ENCODE measurements around the gene ANTXR1.

DNA sequence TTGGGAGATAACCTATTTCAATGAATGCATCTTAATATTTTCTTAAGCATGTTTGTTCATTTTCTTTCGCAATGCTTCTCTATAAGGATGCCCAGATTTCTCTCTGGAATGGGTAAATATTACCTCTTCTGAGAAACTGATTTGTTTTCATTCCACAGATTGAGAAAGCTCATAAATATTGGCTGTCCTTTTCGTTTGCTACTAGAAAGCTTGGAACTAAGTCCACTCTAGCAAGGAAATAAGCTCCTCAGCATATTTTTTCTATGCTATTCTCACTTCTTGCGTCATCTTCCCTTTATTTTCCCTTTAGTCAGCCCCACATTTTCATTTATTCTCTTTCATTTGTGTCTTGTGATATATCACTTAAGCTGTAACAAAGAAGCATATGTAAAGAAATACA is 76.3 kb downstream of the ANTXR1 start:
- TF ChIP-seq, protein P1, sequence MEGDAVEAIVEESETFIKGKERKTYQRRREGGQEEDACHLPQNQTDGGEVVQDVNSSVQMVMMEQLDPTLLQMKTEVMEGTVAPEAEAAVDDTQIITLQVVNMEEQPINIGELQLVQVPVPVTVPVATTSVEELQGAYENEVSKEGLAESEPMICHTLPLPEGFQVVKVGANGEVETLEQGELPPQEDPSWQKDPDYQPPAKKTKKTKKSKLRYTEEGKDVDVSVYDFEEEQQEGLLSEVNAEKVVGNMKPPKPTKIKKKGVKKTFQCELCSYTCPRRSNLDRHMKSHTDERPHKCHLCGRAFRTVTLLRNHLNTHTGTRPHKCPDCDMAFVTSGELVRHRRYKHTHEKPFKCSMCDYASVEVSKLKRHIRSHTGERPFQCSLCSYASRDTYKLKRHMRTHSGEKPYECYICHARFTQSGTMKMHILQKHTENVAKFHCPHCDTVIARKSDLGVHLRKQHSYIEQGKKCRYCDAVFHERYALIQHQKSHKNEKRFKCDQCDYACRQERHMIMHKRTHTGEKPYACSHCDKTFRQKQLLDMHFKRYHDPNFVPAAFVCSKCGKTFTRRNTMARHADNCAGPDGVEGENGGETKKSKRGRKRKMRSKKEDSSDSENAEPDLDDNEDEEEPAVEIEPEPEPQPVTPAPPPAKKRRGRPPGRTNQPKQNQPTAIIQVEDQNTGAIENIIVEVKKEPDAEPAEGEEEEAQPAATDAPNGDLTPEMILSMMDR (optimal IDR thresholded peaks at IDR 0.05 in 1 of 3, IDR thresholded peaks at IDR 0.05 in 1 of 3, conservative IDR thresholded peaks at IDR 0.05 in 1 of 3; ENCODE audit: extremely low read depth in 1 of 3, insufficient read depth in 2 of 3, low read length in 3 of 3), result no peak
- TF ChIP-seq EZH2 (IDR thresholded peaks at IDR 0.05; ENCODE audit: low read length), result no peak

All from keratinocyte (primary cell).